GM19193 (cell line): Measurements from ENCODE around the gene NAT14.

Experiments used
- POLR2A ChIP-seq: IDR thresholded peaks from 4 replicates; pipeline ENCODE4 v1.6.1; 2011; ENCODE audit not compliant: insufficient read depth, insufficient read length; ENCODE audit errors: extremely low read depth

NAT14 gene

GRCh38 chr19:55486971-55487923, 2.3 kb downstream of the NAT14 start:
- no peak for TF ChIP-seq POLR2A

- TF ChIP-seq POLR2A: no peak
These were observed 3.1 kb downstream of the NAT14 start, which contains the start of gene SSC5D for GRCh38 chr19:55487924-55488687. Gene SSC5D (plus strand): TSS chr19:55488436. CDS start chr19:55488590, 154 bp downstream.

- TF ChIP-seq POLR2A: no peak
These were observed 4.2 kb downstream of the NAT14 start for GRCh38 chr19:55488986-55489710.

DNA sequence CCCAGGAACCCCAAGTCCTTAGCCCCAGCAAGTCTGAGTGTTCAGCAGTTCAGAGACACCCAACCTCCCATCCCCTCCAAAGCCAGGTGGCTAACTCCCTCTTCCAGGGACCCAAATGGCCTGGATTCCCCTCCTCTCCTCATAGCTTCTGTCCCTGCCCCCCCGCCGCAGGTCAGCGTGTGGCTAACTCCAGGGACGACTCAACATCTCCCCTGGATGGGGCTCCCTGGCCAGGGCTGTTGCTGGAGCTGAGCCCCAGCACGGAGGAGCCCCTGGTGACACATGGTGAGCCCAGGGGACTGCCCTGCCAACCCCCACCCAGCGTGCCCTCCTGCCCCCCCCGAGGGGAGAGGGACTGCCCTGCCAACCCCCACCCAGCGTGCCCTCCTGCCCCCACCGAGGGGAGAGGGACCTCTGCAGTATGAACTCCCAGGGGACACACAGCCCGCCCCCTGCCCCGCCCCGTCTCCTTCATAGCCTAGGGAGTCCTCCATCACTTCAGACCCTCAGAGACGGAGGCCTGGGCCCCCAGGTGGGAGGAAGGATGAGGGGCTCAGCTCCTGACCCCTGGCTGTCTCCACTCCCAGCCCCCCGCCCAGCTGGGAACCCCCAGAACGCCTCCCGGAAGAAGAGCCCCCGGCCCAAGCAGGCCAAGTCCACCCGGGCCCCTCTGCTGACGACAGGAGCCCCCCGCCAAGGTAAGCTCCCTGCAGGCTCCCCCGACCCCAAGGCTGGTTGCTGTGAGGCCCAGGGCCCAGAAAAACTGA, 4.9 kb downstream of the NAT14 start:
- TF ChIP-seq POLR2A: no peak

DNA sequence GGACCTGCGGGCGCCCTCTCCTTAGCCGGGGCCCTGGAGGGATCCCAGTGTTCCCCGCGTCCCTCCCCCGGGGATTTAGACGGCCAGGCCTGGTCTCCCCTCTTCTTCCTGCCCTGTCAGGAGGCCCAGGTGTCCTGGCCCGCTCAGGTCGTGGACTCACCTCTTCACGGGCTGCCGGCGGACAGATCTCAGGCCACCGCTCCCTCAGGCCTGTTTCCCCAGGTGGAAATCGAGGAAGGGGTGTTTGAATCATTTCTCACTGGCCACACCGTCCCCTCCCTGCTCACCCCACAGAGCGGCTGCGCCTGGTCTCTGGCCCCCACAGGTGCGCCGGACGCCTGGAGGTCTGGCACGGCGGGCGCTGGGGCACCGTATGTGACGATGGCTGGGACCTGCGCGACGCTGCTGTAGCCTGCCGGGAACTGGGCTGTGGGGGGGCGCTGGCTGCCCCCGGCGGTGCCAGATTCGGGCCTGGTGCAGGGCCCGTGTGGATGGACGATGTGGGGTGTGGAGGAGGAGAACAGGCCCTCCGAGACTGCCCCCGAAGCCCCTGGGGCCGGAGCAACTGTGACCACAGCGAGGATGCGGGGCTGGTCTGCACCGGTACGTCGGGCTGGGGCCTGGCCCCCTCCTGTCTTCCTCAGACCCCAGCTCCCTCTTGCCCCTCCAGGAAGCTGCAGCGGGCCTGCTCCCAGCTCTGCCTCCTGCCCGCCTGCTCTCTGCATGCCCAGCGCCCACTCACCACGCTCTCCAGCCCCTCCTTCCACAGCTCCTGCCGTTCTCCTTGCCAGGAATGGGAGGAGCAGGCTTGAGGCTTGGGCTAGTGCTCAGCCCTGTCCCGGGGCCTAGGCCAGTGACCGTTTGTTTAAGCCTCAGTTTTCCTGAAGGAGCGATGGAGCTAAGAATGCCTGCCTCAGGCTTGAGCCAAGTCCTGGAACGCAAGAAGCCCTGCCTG, 5.8 kb downstream of the NAT14 start:
- no peak for TF ChIP-seq POLR2A

- no peak for TF ChIP-seq POLR2A
These were observed 6.8 kb downstream of the NAT14 start for GRCh38 chr19:55491546-55492360.

DNA sequence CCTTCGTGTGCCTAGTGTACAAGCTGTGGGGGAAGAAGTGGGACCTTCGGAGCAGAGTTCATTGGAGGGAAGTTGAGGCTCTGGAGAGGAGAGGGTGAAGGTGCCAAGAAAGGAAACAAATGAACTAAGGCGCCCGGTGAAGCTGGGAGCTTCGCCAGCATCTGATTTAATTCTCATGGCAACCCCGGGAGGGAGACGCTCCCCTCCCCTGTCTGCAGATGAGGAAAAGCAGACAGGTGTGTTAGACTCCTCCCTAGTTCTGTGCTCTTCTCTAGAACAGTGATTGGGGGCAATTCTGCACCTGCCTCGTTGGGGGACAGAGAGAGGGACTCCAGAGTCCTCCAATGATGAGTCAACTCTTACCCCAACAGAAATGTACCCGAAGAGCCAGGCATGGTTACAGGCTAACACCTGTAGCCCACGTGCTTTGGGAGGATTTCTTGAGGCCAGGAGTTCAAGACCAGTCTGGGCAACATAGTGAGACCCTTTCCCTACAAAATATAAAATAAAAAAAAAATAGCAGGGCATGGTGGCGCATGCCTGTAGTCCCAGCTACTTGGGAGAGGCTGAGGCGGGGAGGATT, 7.5 kb downstream of the NAT14 start:
- TF ChIP-seq POLR2A: no peak

- TF ChIP-seq POLR2A: no peak
These were observed 8.2 kb downstream of the NAT14 start for GRCh38 chr19:55493052-55493644.

- TF ChIP-seq POLR2A: no peak
These were observed 8.7 kb downstream of the NAT14 start for GRCh38 chr19:55493645-55494171.

- no peak for TF ChIP-seq POLR2A
These were observed 9.3 kb downstream of the NAT14 start for GRCh38 chr19:55494172-55494761.
